Esophagus squamous epithelium (tissue), 5 donors: ENCODE measurements around the gene CIITA. TPM values are rescaled to one million over a fixed set of nuclear protein-coding genes. Genes with fewer than 3 reads are reported as not detected.
"Not testable (repeated sequence)": the region's sequence is repeated elsewhere in the genome, so short reads cannot be mapped to it uniquely, and the experiment has no call there.

ENCODE experiments used
- DNase-seq: peaks from one replicate; lab custom pipeline; 2025; lab: John Stamatoyannopoulos, UW
- H3K27ac ChIP-seq, 4 donors: fragments of 200-600 bp; sonication (generic); one replicate each; pipeline ENCODE4 v1.5.1; 2016 to 2019; ENCODE audit warnings: mild to moderate bottlenecking in 1 of 4
- H3K27me3 ChIP-seq, 4 donors: fragments of 200-600 bp; sonication (generic); 1 replicate in 3 of 4; 2 replicates in 1 of 4; pipeline versions ENCODE4 v1.5.1 to v1.6.0; 2017 to 2021; ENCODE audit warnings: antibody characterized with exemption in 1 of 4
- H3K36me3 ChIP-seq, 3 donors: fragments of 200-600 bp; sonication (generic); one replicate each; pipeline ENCODE4 v1.5.1; 2016 to 2019
- H3K4me1 ChIP-seq, 3 donors: fragments of 200-600 bp; sonication (generic); one replicate each; pipeline ENCODE4 v1.5.1; 2017 to 2019
- H3K4me3 ChIP-seq, 4 donors: fragments of 200-600 bp; sonication (generic); 1 replicate in 3 of 4; 2 replicates in 1 of 4; pipeline ENCODE4 v1.5.1; 2016 to 2019; ENCODE audit warnings: mild to moderate bottlenecking in 2 of 4, moderate library complexity in 1 of 4
- H3K9me3 ChIP-seq, 3 donors: fragments of 200-600 bp; sonication (generic); one replicate each; pipeline ENCODE4 v1.5.1; 2016 to 2019
- POLR2A ChIP-seq, 4 donors: fragments of 450-650 bp; IDR thresholded peaks; one replicate each; pipeline ENCODE4 v1.6.1; 2017; ENCODE audit warnings: antibody characterized with exemption in 4 of 4, mild to moderate bottlenecking in 4 of 4, moderate library complexity in 3 of 4
- WGBS, 2 donors: methylation state at CpG; one replicate each; pipeline ENCODE4 v1.1.5; 2018; 5-methylcytosine and 5-hydroxymethylcytosine counted together
- intact Hi-C: fragments of 100-400 bp; cut with DNase I; formaldehyde crosslinking; loops from one replicate; pipeline ENCODE4 v1.15.0; 2022
- total RNA-seq, 4 donors: library from RNA; depleted of rRNA; stranded (reverse); fragments of >200 nt; gene quantifications; one replicate each; pipeline ENCODE4 v1.1.0, GENCODE V29; 2016
- TF ChIP-seq, protein P1 (sequence below), 6 experiments: fragments of 450-650 bp in 4 of 6; fragments of 200-600 bp in 2 of 6; sonication (generic) in 2 of 6; IDR thresholded peaks; one replicate each; pipeline ENCODE4 v1.5.1; 2016 to 2019; ENCODE audit warnings: antibody characterized with exemption in 6 of 6, mild to moderate bottlenecking in 4 of 6, moderate library complexity in 4 of 6
- donor health status: DM: yes; HTN: yes; CAD: no.

CIITA gene
- total RNA-seq, 4 donors from 2014 or later = 3.2 to 12.6 (median 5.7) TPM

DNA sequence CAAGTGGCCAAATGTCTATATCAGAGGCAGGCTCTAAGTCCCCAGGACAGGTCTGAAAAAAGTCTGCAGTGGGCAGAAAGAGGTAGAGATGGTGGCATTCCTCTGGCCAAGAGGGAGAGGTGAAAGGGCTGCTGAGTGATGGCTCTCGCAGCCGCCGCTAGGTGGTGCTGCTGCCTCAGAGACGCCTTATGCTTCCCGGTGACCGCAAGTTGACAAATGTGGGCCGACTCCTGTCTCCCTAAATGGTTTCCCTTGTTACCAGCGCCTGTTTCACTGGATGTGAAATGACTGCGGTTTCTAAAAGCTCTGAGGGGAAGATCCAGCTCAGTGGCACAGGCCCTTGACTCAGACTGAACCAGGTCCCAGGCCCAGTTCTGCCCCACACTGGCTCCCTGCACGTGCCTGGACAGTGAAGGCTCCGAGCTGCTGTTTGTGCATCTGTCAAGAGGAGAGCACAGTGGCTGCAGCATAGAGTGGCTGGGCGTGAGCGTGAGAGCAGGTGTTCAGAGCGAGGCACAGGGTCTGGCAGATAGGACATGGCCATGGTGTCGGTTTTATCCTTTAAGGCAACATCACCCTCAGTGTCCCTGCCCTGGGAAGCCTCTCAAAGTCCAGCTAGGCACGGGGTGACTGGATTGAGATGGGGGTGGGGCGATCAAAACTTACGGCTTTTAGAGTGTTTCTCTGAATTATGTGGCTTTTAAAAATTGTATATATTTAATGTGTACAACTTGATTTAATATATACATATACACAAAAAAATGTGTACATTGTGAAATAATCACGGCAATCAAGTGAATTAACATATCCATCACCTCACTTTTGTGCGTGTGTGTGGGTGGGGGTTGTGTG is 87.3 kb downstream of the CIITA start:
- no peak overlapping the region for H3K4me3 ChIP-seq
- H3K27me3 ChIP-seq = no peaks in the 10 kb centered on the region
- WGBS, 2 donors = 24 to 32% methylated on average over 16 to 17 of the region's 20 CpGs
- peaks cover 3 to 23% (median 4%) of the 10 kb centered on the region in 3 donors for H3K4me1 ChIP-seq
- peaks cover 10 to 70% (median 14%) of the 10 kb centered on the region in 3 donors for H3K36me3 ChIP-seq
- H3K9me3 ChIP-seq = no peaks in the 10 kb centered on the region
- peak overlapping the region in 2 of 4 donors; percentile 32 to 53 for H3K27ac ChIP-seq
- DNase-seq = no peak
- TF ChIP-seq, protein P1, sequence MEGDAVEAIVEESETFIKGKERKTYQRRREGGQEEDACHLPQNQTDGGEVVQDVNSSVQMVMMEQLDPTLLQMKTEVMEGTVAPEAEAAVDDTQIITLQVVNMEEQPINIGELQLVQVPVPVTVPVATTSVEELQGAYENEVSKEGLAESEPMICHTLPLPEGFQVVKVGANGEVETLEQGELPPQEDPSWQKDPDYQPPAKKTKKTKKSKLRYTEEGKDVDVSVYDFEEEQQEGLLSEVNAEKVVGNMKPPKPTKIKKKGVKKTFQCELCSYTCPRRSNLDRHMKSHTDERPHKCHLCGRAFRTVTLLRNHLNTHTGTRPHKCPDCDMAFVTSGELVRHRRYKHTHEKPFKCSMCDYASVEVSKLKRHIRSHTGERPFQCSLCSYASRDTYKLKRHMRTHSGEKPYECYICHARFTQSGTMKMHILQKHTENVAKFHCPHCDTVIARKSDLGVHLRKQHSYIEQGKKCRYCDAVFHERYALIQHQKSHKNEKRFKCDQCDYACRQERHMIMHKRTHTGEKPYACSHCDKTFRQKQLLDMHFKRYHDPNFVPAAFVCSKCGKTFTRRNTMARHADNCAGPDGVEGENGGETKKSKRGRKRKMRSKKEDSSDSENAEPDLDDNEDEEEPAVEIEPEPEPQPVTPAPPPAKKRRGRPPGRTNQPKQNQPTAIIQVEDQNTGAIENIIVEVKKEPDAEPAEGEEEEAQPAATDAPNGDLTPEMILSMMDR (IDR thresholded peaks at IDR 0.05) = peak; percentile 88 to 96 (median 90)
- no peak for TF ChIP-seq POLR2A (IDR thresholded peaks at IDR 0.05)
- intact Hi-C loops = loop anchor here (10.0 kb wide), 3 partner anchors 401 to 751 kb away; no protein-coding TSS in a partner anchor

DNA sequence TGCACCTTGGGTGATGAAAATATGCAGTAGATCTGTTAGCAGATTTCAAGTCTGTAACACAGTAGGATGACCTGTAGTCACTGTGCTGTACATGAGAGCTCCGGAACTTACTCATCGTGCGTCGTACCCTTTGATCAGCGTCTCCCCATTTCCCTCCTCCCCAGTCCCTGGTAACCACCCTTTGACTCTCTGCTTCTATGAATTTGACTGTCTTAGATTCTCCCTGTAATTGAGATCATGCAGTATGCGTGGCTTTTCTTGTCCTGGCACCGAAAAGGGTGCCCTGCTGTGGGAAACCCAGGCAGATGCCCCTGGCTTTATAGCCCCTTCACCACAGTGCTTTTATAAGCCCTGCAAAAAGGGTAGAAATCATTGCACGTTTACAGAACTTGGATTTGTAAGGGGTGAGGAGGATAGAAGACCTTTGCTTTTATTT is 87.9 kb downstream of the CIITA start:
- Histone ChIP-seq H3K36me3 (peaks cover 10 to 71% (median 14%) of the 10 kb centered on the region in 3 donors), H3K9me3 (no peaks in the 10 kb centered on the region), H3K27ac (no peak overlapping the region), H3K27me3 (no peaks in the 10 kb centered on the region), H3K4me1 (peaks cover 3 to 23% (median 4%) of the 10 kb centered on the region in 3 donors), H3K4me3 (no peak overlapping the region)
- intact Hi-C loops = loop anchor here (10.0 kb wide), 3 partner anchors 400 to 750 kb away; no protein-coding TSS in a partner anchor
- TF ChIP-seq, protein P1 (IDR thresholded peaks at IDR 0.05) = no peak
- no peak for TF ChIP-seq POLR2A (IDR thresholded peaks at IDR 0.05)
- DNase-seq = no peak
- WGBS, 2 donors = 84 to 85% methylated on average over 8 of the region's 8 CpGs

DNA sequence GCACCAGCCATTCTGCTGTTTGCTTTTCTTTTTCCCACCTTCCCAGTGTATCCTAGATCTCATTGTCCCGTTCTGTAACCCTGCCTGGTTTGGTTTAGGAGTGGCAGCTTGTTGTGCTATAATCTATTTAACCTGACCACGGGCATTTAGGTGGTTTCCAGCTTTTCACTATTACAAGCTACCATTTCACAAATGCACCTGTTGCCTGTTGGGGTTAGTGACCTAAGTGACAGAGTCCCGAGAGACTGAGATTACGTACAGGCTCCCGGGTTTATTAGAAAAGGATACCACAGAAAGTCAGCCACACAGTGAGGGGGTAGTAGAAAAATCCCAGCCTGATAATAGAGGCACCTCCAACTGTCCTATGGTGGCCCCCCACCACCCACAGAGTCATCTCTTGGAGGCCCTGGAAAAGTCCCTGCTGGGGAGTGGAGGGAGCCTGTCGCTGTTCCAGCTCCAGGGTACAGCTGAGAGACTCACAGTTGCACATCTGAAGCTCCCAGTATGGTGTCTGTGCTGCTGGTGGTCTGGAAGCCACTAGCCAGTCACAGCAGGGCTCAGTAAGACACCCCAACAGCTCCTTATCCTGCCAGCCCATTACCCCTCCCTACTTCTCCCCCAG is 88.5 kb downstream of the CIITA start:
- intact Hi-C loops = loop anchor here (10.0 kb wide), 3 partner anchors 399 to 749 kb away; no protein-coding TSS in a partner anchor
- H3K27ac ChIP-seq = no peak overlapping the region
- 76 to 81% methylated on average over 6 of the region's 6 CpGs for WGBS, 2 donors
- no peak for DNase-seq
- H3K27me3 ChIP-seq = no peaks in the 10 kb centered on the region
- no peak for TF ChIP-seq POLR2A (IDR thresholded peaks at IDR 0.05)
- TF ChIP-seq, protein P1 (IDR thresholded peaks at IDR 0.05) = no peak
- H3K4me3 ChIP-seq = no peak overlapping the region
- H3K4me1 ChIP-seq = peaks cover 3 to 23% (median 4%) of the 10 kb centered on the region in 3 donors
- no peaks in the 10 kb centered on the region for H3K9me3 ChIP-seq
- H3K36me3 ChIP-seq = peaks cover 10 to 77% (median 14%) of the 10 kb centered on the region in 3 donors

DNA sequence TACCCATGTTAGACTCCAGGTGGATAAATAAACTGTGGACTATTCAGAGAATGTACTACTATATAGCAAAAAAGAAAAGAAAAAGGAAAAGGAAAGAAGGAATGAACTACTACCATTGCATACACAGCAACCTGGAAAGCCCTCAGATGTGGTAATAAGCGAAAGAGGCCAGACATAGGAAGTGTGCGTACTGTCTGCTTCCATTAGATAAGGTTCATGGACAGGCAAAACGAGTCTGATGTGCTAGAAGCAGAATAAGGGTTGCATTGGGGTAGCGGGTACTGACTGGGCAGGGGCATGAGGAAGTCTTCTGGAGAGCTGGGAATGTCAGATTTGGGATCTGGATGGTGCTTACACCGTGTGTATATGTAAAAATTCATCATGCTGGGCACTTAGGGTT is 89.1 kb downstream of the CIITA start:
- no peak for DNase-seq
- Histone ChIP-seq H3K9me3 (no peaks in the 10 kb centered on the region), H3K27ac (no peak overlapping the region), H3K36me3 (peaks cover 10 to 82% (median 14%) of the 10 kb centered on the region in 3 donors), H3K4me3 (no peak overlapping the region), H3K27me3 (no peaks in the 10 kb centered on the region), H3K4me1 (peaks cover 3 to 17% (median 4%) of the 10 kb centered on the region in 3 donors)
- 74 to 78% methylated on average over 5 of the region's 5 CpGs for WGBS, 2 donors
- intact Hi-C loops = loop anchor here (10.0 kb wide), 3 partner anchors 399 to 749 kb away; no protein-coding TSS in a partner anchor
- TF ChIP-seq POLR2A (IDR thresholded peaks at IDR 0.05) = no peak
- TF ChIP-seq, protein P1 (IDR thresholded peaks at IDR 0.05) = no peak

DNA sequence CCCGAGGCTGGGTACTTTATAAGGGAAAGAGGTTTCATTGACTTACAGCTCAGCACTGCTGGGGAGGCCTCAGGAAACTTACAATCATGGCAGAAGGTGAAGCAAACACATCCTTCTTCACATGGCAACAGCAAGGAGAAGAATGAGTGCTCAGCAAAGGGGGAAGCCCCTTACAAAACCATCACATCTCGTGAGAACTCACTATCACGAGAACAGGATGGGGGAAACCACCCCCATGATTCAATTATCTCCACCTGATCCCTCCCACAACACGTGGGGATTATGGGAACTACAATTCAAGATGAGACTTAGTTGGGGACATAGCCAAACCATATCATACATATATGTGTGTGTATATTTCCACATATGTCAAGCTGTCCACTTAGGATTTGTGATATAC is 89.6 kb downstream of the CIITA start:
- Histone ChIP-seq H3K4me1 (peaks cover 4 to 17% (median 5%) of the 10 kb centered on the region in 3 donors), H3K36me3 (peaks cover 10 to 80% (median 14%) of the 10 kb centered on the region in 3 donors)
- not testable (repeated sequence) for H3K27ac ChIP-seq, H3K27me3 ChIP-seq, DNase-seq, H3K4me3 ChIP-seq, H3K9me3 ChIP-seq
- intact Hi-C loops = loop anchor here (10.0 kb wide), 3 partner anchors 398 to 748 kb away; no protein-coding TSS in a partner anchor
- 49 to 57% methylated on average over 2 to 4 of the region's 4 CpGs for WGBS, 2 donors
